ENCODE data around the gene TGM2.

The TGM2 gene

GRCh38 chr20:38139156-38139912, 25.7 kb downstream of the TGM2 start:
- TF ChIP-seq CTCF (IDR thresholded peaks at IDR 0.05; ENCODE audit: borderline replicate concordance, insufficient read depth, low read depth, low read length) = no peak
- no peak overlapping the region for H3K4me3 ChIP-seq (ENCODE audit: low read depth, low read length)

- TF ChIP-seq CTCF (IDR thresholded peaks at IDR 0.05; ENCODE audit: borderline replicate concordance, insufficient read depth, low read depth, low read length) = no peak
- no peak overlapping the region for H3K4me3 ChIP-seq (ENCODE audit: low read depth, low read length)
These were observed 26.8 kb downstream of the TGM2 start for GRCh38 chr20:38138086-38138778.

- TF ChIP-seq CTCF (IDR thresholded peaks at IDR 0.05; ENCODE audit: borderline replicate concordance, insufficient read depth, low read depth, low read length) = no peak
- no peak overlapping the region for H3K4me3 ChIP-seq (ENCODE audit: low read depth, low read length)
These were observed 27.5 kb downstream of the TGM2 start for GRCh38 chr20:38137441-38138037.

- no peak overlapping the region for H3K4me3 ChIP-seq (ENCODE audit: low read depth, low read length)
- TF ChIP-seq CTCF (IDR thresholded peaks at IDR 0.05; ENCODE audit: borderline replicate concordance, insufficient read depth, low read depth, low read length) = no peak
These were observed 28.4 kb downstream of the TGM2 start for GRCh38 chr20:38136421-38137245.

GRCh38 chr20:38135651-38136420, 29.2 kb downstream of the TGM2 start:
- TF ChIP-seq CTCF (IDR thresholded peaks at IDR 0.05; ENCODE audit: borderline replicate concordance, insufficient read depth, low read depth, low read length) = no peak
- no peak overlapping the region for H3K4me3 ChIP-seq (ENCODE audit: low read depth, low read length)

- TF ChIP-seq CTCF (IDR thresholded peaks at IDR 0.05; ENCODE audit: borderline replicate concordance, insufficient read depth, low read depth, low read length) = no peak
- no peak overlapping the region for H3K4me3 ChIP-seq (ENCODE audit: low read depth, low read length)
These were observed 29.8 kb downstream of the TGM2 start for GRCh38 chr20:38135271-38135650.

Data from GM12875 (cell line).